K562 (cell line): ENCODE measurements around the gene ARHGEF25.

Experiments used
- CTCF ChIP-seq, 3 experiments: IDR thresholded peaks in 2 of 3; conservative IDR thresholded peaks in 1 of 3; 2 replicates each; pipeline ENCODE4 v1.5.1; 2011 to 2012; ENCODE audit warnings: low read length in 3 of 3, mild to moderate bottlenecking in 3 of 3, control low read depth in 2 of 3, improper control_type of control experiment in 1 of 3, inconsistent platforms in 1 of 3, low read depth in 1 of 3, mixed read lengths in 1 of 3, moderate library complexity in 1 of 3; ENCODE audit not compliant: insufficient read depth in 2 of 3
- NR3C1 ChIP-seq: sonication (generic); formaldehyde crosslinking; IDR thresholded peaks from 2 replicates; pipeline ENCODE4 v1.8.1; 2022; ENCODE audit warnings: missing genetic modification reagents
- SIRT6 ChIP-seq: IDR thresholded peaks from one replicate; pipeline ENCODE4 v1.6.1; 2012; ENCODE audit warnings: low read depth, mild to moderate bottlenecking, control low read depth, inconsistent platforms, low read length, moderate library complexity
- SMAD1 ChIP-seq: fragments of 150-350 bp; IDR thresholded peaks from 2 replicates; pipeline ENCODE4 v1.6.1; 2014; ENCODE audit warnings: low read length, low read depth; ENCODE audit not compliant: partially characterized antibody
- TCF7L2 ChIP-seq: fragments of 150-350 bp; IDR thresholded peaks from 2 replicates; pipeline ENCODE4 v1.6.1; 2016; ENCODE audit warnings: low read depth, mild to moderate bottlenecking, low read length, moderate library complexity
- THRA ChIP-seq: fragments of 450-650 bp; IDR thresholded peaks from 2 replicates; pipeline ENCODE4 v1.6.1; 2017; ENCODE audit warnings: mild to moderate bottlenecking, moderate library complexity
- ZNF121 ChIP-seq: sonication (generic); formaldehyde crosslinking; conservative IDR thresholded peaks from 2 replicates; pipeline ENCODE4 v1.8.0; 2022; ENCODE audit warnings: missing genetic modification reagents
- ZNF175 ChIP-seq: fragments of 200-800 bp; sonication (Bioruptor generic); IDR thresholded peaks from 2 replicates; pipeline ENCODE4 v1.6.1; 2016; ENCODE audit warnings: low read depth, mild to moderate bottlenecking, missing genetic modification characterization, missing compliant biosample characterization
- ZNF24 ChIP-seq: fragments of 450-650 bp; IDR thresholded peaks from 2 replicates; pipeline ENCODE4 v1.6.1; 2016
- ZNF589 ChIP-seq: fragments of 200-800 bp; sonication (Bioruptor generic); IDR thresholded peaks from 2 replicates; pipeline ENCODE4 v1.6.1; 2016; ENCODE audit warnings: low read depth, missing genetic modification characterization, missing compliant biosample characterization
- ZSCAN29 ChIP-seq: fragments of 450-650 bp; IDR thresholded peaks from 2 replicates; pipeline ENCODE4 v1.6.1; 2017
- TF ChIP-seq, protein P1 (sequence below), 2 experiments: fragments of 450-650 bp; formaldehyde crosslinking in 1 of 2; IDR thresholded peaks; 2 replicates each; pipeline versions ENCODE4 v1.4.0 to v1.6.1; 2014 to 2020; ENCODE audit warnings: mild to moderate bottlenecking in 2 of 2, borderline replicate concordance in 1 of 2, low read depth in 1 of 2

DNA sequence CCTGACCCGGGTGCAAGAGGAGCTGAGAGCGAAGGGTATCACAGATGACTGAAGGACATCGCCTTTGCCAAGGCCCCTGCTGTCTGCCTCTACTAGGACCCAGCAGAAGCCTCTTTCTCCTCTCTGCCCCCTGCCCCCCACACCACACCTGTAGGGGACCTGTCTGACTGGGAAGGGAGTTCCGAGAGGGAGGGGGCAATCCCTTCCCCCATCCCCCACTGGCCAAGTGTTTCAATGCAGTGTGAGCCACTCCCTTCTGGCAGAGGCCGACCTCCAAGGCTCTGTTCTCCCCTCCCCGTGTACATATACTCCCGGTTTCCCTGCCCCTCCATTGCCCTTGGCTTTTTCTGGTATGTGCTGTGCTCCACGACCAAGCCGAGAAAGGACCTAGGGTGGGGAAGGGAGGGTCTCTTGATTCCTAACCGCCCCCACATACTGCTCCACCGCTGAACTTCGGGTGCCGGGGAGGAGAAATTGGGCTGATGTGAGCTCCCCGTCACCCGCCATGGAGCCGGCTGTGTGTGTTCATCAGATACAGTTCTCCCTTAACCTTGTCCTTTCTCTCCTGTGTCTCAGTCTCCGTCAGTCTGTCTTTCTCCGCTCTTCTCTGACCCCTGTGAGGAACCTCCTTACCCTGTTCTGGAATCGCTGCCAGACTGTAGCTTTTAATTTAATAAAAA is 2.0 kb upstream of the ARHGEF25 start:
- TF ChIP-seq SMAD1 (no peak), THRA (no peak), CTCF (IDR thresholded peaks at IDR 0.05 in 2 of 3, conservative IDR thresholded peaks at IDR 0.05 in 1 of 3; ENCODE audit: insufficient read depth in 2 of 3, low read depth in 1 of 3, low read length in 3 of 3) (no peak), SIRT6 (no peak), ZNF24 (no peak), TCF7L2 (no peak), ZNF121 (CRISPR knock-in tag) (no peak), NR3C1 (no peak), ZNF175 (CRISPR knock-in tag) (no peak), ZSCAN29 (no peak), ZNF589 (CRISPR knock-in tag) (no peak)
- TF ChIP-seq, protein P1, sequence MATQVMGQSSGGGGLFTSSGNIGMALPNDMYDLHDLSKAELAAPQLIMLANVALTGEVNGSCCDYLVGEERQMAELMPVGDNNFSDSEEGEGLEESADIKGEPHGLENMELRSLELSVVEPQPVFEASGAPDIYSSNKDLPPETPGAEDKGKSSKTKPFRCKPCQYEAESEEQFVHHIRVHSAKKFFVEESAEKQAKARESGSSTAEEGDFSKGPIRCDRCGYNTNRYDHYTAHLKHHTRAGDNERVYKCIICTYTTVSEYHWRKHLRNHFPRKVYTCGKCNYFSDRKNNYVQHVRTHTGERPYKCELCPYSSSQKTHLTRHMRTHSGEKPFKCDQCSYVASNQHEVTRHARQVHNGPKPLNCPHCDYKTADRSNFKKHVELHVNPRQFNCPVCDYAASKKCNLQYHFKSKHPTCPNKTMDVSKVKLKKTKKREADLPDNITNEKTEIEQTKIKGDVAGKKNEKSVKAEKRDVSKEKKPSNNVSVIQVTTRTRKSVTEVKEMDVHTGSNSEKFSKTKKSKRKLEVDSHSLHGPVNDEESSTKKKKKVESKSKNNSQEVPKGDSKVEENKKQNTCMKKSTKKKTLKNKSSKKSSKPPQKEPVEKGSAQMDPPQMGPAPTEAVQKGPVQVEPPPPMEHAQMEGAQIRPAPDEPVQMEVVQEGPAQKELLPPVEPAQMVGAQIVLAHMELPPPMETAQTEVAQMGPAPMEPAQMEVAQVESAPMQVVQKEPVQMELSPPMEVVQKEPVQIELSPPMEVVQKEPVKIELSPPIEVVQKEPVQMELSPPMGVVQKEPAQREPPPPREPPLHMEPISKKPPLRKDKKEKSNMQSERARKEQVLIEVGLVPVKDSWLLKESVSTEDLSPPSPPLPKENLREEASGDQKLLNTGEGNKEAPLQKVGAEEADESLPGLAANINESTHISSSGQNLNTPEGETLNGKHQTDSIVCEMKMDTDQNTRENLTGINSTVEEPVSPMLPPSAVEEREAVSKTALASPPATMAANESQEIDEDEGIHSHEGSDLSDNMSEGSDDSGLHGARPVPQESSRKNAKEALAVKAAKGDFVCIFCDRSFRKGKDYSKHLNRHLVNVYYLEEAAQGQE (IDR thresholded peaks at IDR 0.05; ENCODE audit: borderline replicate concordance), result no peak
- TF ChIP-seq, protein P1 (CRISPR knock-in tag; IDR thresholded peaks at IDR 0.05; ENCODE audit: low read depth), result no peak
